K562 (cell line): ENCODE results near the gene GADD45GIP1. TPM values are rescaled to one million over a fixed set of nuclear protein-coding genes. Genes with fewer than 3 reads are reported as not detected.

ENCODE experiments used
- ATAC-seq: fragments of 200-7000 bp; cut with Tn5 transposase; 3 replicates; pipeline ENCODE4 v1.9.1; 2020; ENCODE audit warnings: moderate library complexity
- BruUV-seq: library from RNA; stranded (reverse); fragments of 400-500 nt; replicated peaks from 2 replicates; lab custom pipeline; 2021; lab: Mats Ljungman, UMichigan
- CTCF ChIA-PET: fragments of 300-600 bp; formaldehyde crosslinking; extraction: SDS; loops from one replicate; lab custom pipeline; 2021; ENCODE audit warnings: low intra/inter-chr PET ratio; lab: Yijun Ruan, JAX
- POLR2A ChIA-PET: fragments of 300-600, 350-650 bp; sonication (Branson Sonifier 250); formaldehyde crosslinking; extraction: SDS; loops from one replicate; lab custom pipeline; 2021; ENCODE audit warnings: antibody characterized with exemption, inconsistent platforms; lab: Yijun Ruan, JAX
- DNase-seq, 4 experiments: peaks; one replicate each; pipeline versions ENCODE4 v3.0.0 to v3.0.0-alpha.2; 2011 to 2018; ENCODE audit warnings: low spot score in 3 of 4, mixed read lengths in 3 of 4; ENCODE audit errors: extremely low read depth in 1 of 4
- FAIRE-seq: peaks from 2 replicates; lab custom pipeline; 2011; peaks lifted over from hg19 to GRCh38; lab: Jason Lieb, UNC
- H2AFZ ChIP-seq: 2 replicates; pipeline ENCODE4 v1.6.0; 2011; ENCODE audit warnings: low read depth, low read length, control low read depth, inconsistent platforms
- H3K27ac ChIP-seq: fragments of 200-600 bp; 3 replicates; pipeline ENCODE4 v1.8.0; 2011; ENCODE audit warnings: low read depth, mild to moderate bottlenecking, control low read depth, inconsistent platforms, low read length, moderate library complexity, mixed read lengths; ENCODE audit errors: extremely low read depth
- H3K27me3 ChIP-seq, 2 experiments: fragments of 300-600 bp in 1 of 2; 2 replicates in 1 of 2; 3 replicates in 1 of 2; pipeline versions ENCODE4 v1.6.0 to v1.8.0; 2011; ENCODE audit warnings: inconsistent platforms in 2 of 2, low read length in 2 of 2, mild to moderate bottlenecking in 1 of 2, mixed read lengths in 1 of 2, moderate library complexity in 1 of 2; ENCODE audit not compliant: control insufficient read depth in 2 of 2, insufficient read depth in 2 of 2
- H3K36me3 ChIP-seq: fragments of 300-600 bp; 3 replicates; pipeline ENCODE4 v1.8.0; 2011; ENCODE audit warnings: mild to moderate bottlenecking, low read length, inconsistent platforms; ENCODE audit not compliant: control insufficient read depth, insufficient read depth
- H3K4me1 ChIP-seq, 2 experiments: fragments of 200-600 bp in 1 of 2; replicated peaks in 1 of 2; 2 replicates in 1 of 2; 3 replicates in 1 of 2; pipeline versions ENCODE4 v1.5.1 to v1.8.0; 2011; ENCODE audit warnings: inconsistent platforms in 2 of 2, low read length in 2 of 2, mild to moderate bottlenecking in 1 of 2, mixed read lengths in 1 of 2, moderate library complexity in 1 of 2; ENCODE audit not compliant: control insufficient read depth in 2 of 2, insufficient read depth in 2 of 2
- H3K4me2 ChIP-seq: 2 replicates; pipeline ENCODE4 v1.6.1; 2011; ENCODE audit warnings: low read length, control low read depth, inconsistent platforms, mixed read lengths; ENCODE audit not compliant: insufficient read depth
- H3K4me3 ChIP-seq: fragments of 200-600 bp; sonication (generic), shearing (Covaris generic); 2 replicates; pipeline ENCODE4 v1.5.1; 2016; ENCODE audit warnings: control low read depth, inconsistent platforms
- H3K79me2 ChIP-seq: fragments of 200-600 bp; 3 replicates; pipeline ENCODE4 v1.8.0; 2011; ENCODE audit warnings: low read length, inconsistent platforms; ENCODE audit not compliant: control insufficient read depth, insufficient read depth
- H3K9ac ChIP-seq, 2 experiments: 2 replicates each; pipeline versions ENCODE4 v1.6.0 to v1.6.1; 2011; ENCODE audit warnings: low read depth in 2 of 2, low read length in 2 of 2, control low read depth in 1 of 2, inconsistent platforms in 1 of 2, mild to moderate bottlenecking in 1 of 2, mixed read lengths in 1 of 2; ENCODE audit not compliant: insufficient read depth in 1 of 2
- H3K9me1 ChIP-seq: one replicate; pipeline ENCODE4 v1.6.0; 2011; ENCODE audit warnings: inconsistent platforms, mild to moderate bottlenecking, low read length, moderate library complexity; ENCODE audit not compliant: control insufficient read depth, insufficient read depth
- H3K9me3 ChIP-seq: replicated peaks from 2 replicates; pipeline ENCODE4 v1.5.1; 2011; ENCODE audit warnings: low read depth, low read length, inconsistent platforms; ENCODE audit not compliant: control insufficient read depth, insufficient read depth
- H4K20me1 ChIP-seq: replicated peaks from 2 replicates; pipeline ENCODE4 v1.6.1; 2011; ENCODE audit warnings: low read length, inconsistent platforms, mixed read lengths; ENCODE audit not compliant: control insufficient read depth, insufficient read depth
- ARNT ChIP-seq, 2 experiments: fragments of 450-650 bp; IDR thresholded peaks; 2 replicates each; pipeline ENCODE4 v1.6.1; 2016; ENCODE audit warnings: mild to moderate bottlenecking in 1 of 2
- BRCA1 ChIP-seq, 2 experiments: fragments of 450-650 bp in 1 of 2; sonication (generic) in 1 of 2; formaldehyde crosslinking in 1 of 2; IDR thresholded peaks; 2 replicates each; pipeline versions ENCODE4 v1.5.0 to v1.6.1; 2017 to 2020; ENCODE audit warnings: mild to moderate bottlenecking in 1 of 2, missing genetic modification reagents in 1 of 2
- ETS1 ChIP-seq: conservative IDR thresholded peaks from 2 replicates; pipeline ENCODE4 v1.6.1; 2011; ENCODE audit warnings: low read depth, mild to moderate bottlenecking, low read length; ENCODE audit not compliant: control insufficient read depth
- GTF2E2 ChIP-seq: fragments of 200-800 bp; sonication (Bioruptor generic); IDR thresholded peaks from 2 replicates; pipeline ENCODE4 v1.6.1; 2016; ENCODE audit warnings: missing genetic modification characterization, missing compliant biosample characterization
- HBP1 ChIP-seq: fragments of 450-650 bp; formaldehyde crosslinking; IDR thresholded peaks from 2 replicates; pipeline ENCODE4 v1.4.0; 2022; ENCODE audit warnings: missing genetic modification characterization
- IRF2 ChIP-seq: sonication (generic); formaldehyde crosslinking; IDR thresholded peaks from 2 replicates; pipeline ENCODE4 v1.8.1; 2022; ENCODE audit warnings: mild to moderate bottlenecking, missing genetic modification reagents
- JUNB ChIP-seq: fragments of 450-650 bp; formaldehyde crosslinking; conservative IDR thresholded peaks from 2 replicates; pipeline ENCODE4 v1.4.0; 2020; ENCODE audit warnings: mild to moderate bottlenecking
- KAT2B ChIP-seq: IDR thresholded peaks from one replicate; pipeline ENCODE4 v1.6.1; 2012; ENCODE audit warnings: low read depth, mild to moderate bottlenecking, control low read depth, inconsistent platforms, low read length, moderate library complexity
- KDM1A ChIP-seq, 2 experiments: fragments of 450-650 bp; IDR thresholded peaks; 2 replicates each; pipeline ENCODE4 v1.6.1; 2016; ENCODE audit warnings: mild to moderate bottlenecking in 2 of 2
- KDM5B ChIP-seq: fragments of 200-600 bp; sonication (generic); IDR thresholded peaks from 2 replicates; pipeline ENCODE4 v1.6.1; 2012; ENCODE audit warnings: low read depth, mild to moderate bottlenecking, moderate library complexity, low read length, control low read depth, inconsistent platforms; ENCODE audit not compliant: insufficient replicate concordance
- NELFE ChIP-seq: IDR thresholded peaks from 2 replicates; pipeline ENCODE4 v1.6.1; 2011; ENCODE audit warnings: mild to moderate bottlenecking; ENCODE audit not compliant: insufficient read depth, insufficient read length
- NR1H2 ChIP-seq: sonication (generic); formaldehyde crosslinking; IDR thresholded peaks from 2 replicates; pipeline ENCODE4 v1.4.0; 2020; ENCODE audit warnings: mild to moderate bottlenecking, missing genetic modification reagents
- RBM39 ChIP-seq: fragments of 200-400 bp; formaldehyde crosslinking; optimal IDR thresholded peaks from 2 replicates; pipeline ENCODE3; 2018; ENCODE audit warnings: low read depth, low read length
- THRA ChIP-seq: fragments of 450-650 bp; IDR thresholded peaks from 2 replicates; pipeline ENCODE4 v1.6.1; 2017; ENCODE audit warnings: mild to moderate bottlenecking, moderate library complexity
- ZNF354B ChIP-seq: fragments of 250-450 bp; sonication (Bioruptor Pico); IDR thresholded peaks from 2 replicates; pipeline ENCODE4 v1.4.0; 2020
- WGBS: fragments of 100-300 bp; shearing (Covaris generic); methylation state at CpG from one replicate; pipeline ENCODE4 v1.1.6; 2016; ENCODE audit warnings: low coverage, mixed read lengths; ENCODE audit not compliant: insufficient coverage; ENCODE audit errors: missing lambda C conversion rate; 5-methylcytosine and 5-hydroxymethylcytosine counted together
- in situ Hi-C: fragments of 300-500 bp; cut with MboI; formaldehyde crosslinking; loops from 4 replicates; pipeline ENCODE4 v1.15.0; 2018; ENCODE audit warnings: inconsistent platforms, mixed read lengths
- intact Hi-C: fragments of 100-400 bp; cut with micrococcal nuclease; formaldehyde crosslinking; loops from 2 replicates; pipeline ENCODE4 v1.14.2; 2022
- polyA plus RNA-seq, 8 experiments: library from polyadenylated mRNA; depleted of rRNA in 4 of 8; stranded (reverse) in 5 of 8; unstranded in 3 of 8; fragments of >200 nt; fragmentation: Nextera tagmentation in 2 of 8; fragmentation: Illumina TruSeq in 1 of 8; extraction: Ambion mirVana in 2 of 8; extraction: Trizol in 1 of 8; gene quantifications; 2 replicates each; pipeline versions ENCODE4 v1.2.1 to v1.2.3, GENCODE V29; 2011 to 2014; ENCODE audit warnings: inconsistent platforms in 1 of 8, missing spikeins in 1 of 8
- total RNA-seq, 7 experiments: library from RNA; depleted of rRNA in 6 of 7; stranded (reverse); fragments of >200 nt in 6 of 7; fragmentation: Illumina TruSeq in 2 of 7; extraction: Trizol in 2 of 7; gene quantifications; 2 replicates each; pipeline versions ENCODE4 v1.2.1 to v1.2.3, GENCODE V29; 2011 to 2021; ENCODE audit warnings: low replicate concordance in 1 of 7
- TF ChIP-seq, protein P1 (sequence below): fragments of 450-650 bp; formaldehyde crosslinking; IDR thresholded peaks from 2 replicates; pipeline ENCODE4 v1.4.0; 2020; ENCODE audit warnings: mild to moderate bottlenecking, moderate library complexity

GADD45GIP1 gene
- total and polyA plus RNA-seq, 9 of the 15 experiments (the other 6 are each of a cell fraction or from before 2014, with no cell fraction given), result 5.1 to 161 (median 29.2) TPM

- no TSS peak for BruUV-seq
- DNase-seq (peak in 1 of 4 experiments; percentile 44), ATAC-seq (peak; percentile 13), FAIRE-seq (peak; percentile 40)
- H3K4me3 ChIP-seq, result peak overlapping the region; percentile 86
- no peaks in the 10 kb centered on the region for H3K9me3 ChIP-seq
- peak overlapping the region; percentile 96 for H3K27ac ChIP-seq
- H3K9ac ChIP-seq, result peak overlapping the region; percentile 94 to 97
- H3K36me3 ChIP-seq, result peaks cover 47% of the 10 kb centered on the region
- no peak overlapping the region for H2AFZ ChIP-seq
- WGBS, result 8% methylated on average over 16 of the region's 16 CpGs
- H4K20me1 ChIP-seq, result no peaks in the 10 kb centered on the region; the same call in 1 of the 2 replicates
- no peaks in the 10 kb centered on the region for H3K9me1 ChIP-seq
- no peaks in the 10 kb centered on the region for H3K27me3 ChIP-seq
- intact Hi-C loops (no loop called here), in situ Hi-C loops (no loop called here)
- H3K4me2 ChIP-seq, result peak overlapping the region; percentile 98
- H3K4me1 ChIP-seq, result peaks cover 27 to 42% of the 10 kb centered on the region in 2 experiments
- CTCF ChIA-PET, result no interaction called here
- H3K79me2 ChIP-seq, result peaks cover 54% of the 10 kb centered on the region
- POLR2A ChIA-PET, result interaction anchor here (0.6 to 2.1 kb wide), 13 partner anchors 9 to 51 kb away, joined by 3 to 10 read pairs (median 3); partner anchors contain the start of genes DNASE2, GADD45GIP1, GCDH and RAD23A
- TF ChIP-seq ZNF354B (CRISPR knock-in tag) (no peak), THRA (no peak), ETS1 (peak; percentile 40; the same call in 1 of the 2 replicates), JUNB (CRISPR knock-in tag) (no peak), NELFE (no peak), KAT2B (no peak), KDM5B (no peak), GTF2E2 (tag) (peak; percentile 44), KDM1A (IDR thresholded peaks at IDR 0.05) (peak in 1 of 2 experiments; percentile 27; a peak in 1 of 4 replicates), RBM39 (no peak), ARNT (IDR thresholded peaks at IDR 0.05) (no peak), NR1H2 (CRISPR knock-in tag) (no peak), HBP1 (CRISPR knock-in tag) (0 out of 2 replicates have a peak, but pooled peaks have one; percentile 41), IRF2 (CRISPR knock-in tag) (no peak), BRCA1 (IDR thresholded peaks at IDR 0.05) (no peak), BRCA1 (CRISPR knock-in tag; IDR thresholded peaks at IDR 0.05) (0 out of 2 replicates have a peak, but pooled peaks have one; percentile 45)
- TF ChIP-seq, protein P1, sequence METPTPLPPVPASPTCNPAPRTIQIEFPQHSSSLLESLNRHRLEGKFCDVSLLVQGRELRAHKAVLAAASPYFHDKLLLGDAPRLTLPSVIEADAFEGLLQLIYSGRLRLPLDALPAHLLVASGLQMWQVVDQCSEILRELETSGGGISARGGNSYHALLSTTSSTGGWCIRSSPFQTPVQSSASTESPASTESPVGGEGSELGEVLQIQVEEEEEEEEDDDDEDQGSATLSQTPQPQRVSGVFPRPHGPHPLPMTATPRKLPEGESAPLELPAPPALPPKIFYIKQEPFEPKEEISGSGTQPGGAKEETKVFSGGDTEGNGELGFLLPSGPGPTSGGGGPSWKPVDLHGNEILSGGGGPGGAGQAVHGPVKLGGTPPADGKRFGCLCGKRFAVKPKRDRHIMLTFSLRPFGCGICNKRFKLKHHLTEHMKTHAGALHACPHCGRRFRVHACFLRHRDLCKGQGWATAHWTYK, result no peak
These were observed 24.4 kb downstream of the GADD45GIP1 start for GRCh38 chr19:12932392-12933286.
